AG10803 (cell line): ENCODE data around the gene LRP1B.

ENCODE experiments used
- DNase-seq: peaks from one replicate; pipeline ENCODE4 v3.0.0; 2010; ENCODE audit warnings: low read depth
- H3K4me3 ChIP-seq: 2 replicates; pipeline ENCODE4 v1.5.1; 2011; ENCODE audit warnings: mild to moderate bottlenecking, low read length, control low read depth
- CTCF ChIP-seq: conservative IDR thresholded peaks from 2 replicates; pipeline ENCODE4 v1.5.1; 2011; ENCODE audit warnings: mild to moderate bottlenecking, low read length, control low read depth, inconsistent platforms

Gene LRP1B

GRCh38 chr2:140586379-140586778 is 1544.4 kb downstream of the LRP1B start:
- peak; percentile 13 for DNase-seq
- peak; percentile 67 for TF ChIP-seq CTCF

GRCh38 chr2:140585016-140585415 is 1545.8 kb downstream of the LRP1B start:
- DNase-seq, result no peak
- TF ChIP-seq CTCF, result no peak
- no peak overlapping the region for H3K4me3 ChIP-seq

More at GRCh38 chr2:140586379-140586778, 1544.4 kb downstream of the LRP1B start:
- no peak overlapping the region for H3K4me3 ChIP-seq

- no peak overlapping the region for H3K4me3 ChIP-seq
- DNase-seq, result no peak
- TF ChIP-seq CTCF, result no peak
Observed at GRCh38 chr2:140584471-140584870, 1546.3 kb downstream of the LRP1B start.

- no peak overlapping the region for H3K4me3 ChIP-seq
- no peak for TF ChIP-seq CTCF
- no peak for DNase-seq
Observed at GRCh38 chr2:140580532-140581151, 1550.2 kb downstream of the LRP1B start.

DNA sequence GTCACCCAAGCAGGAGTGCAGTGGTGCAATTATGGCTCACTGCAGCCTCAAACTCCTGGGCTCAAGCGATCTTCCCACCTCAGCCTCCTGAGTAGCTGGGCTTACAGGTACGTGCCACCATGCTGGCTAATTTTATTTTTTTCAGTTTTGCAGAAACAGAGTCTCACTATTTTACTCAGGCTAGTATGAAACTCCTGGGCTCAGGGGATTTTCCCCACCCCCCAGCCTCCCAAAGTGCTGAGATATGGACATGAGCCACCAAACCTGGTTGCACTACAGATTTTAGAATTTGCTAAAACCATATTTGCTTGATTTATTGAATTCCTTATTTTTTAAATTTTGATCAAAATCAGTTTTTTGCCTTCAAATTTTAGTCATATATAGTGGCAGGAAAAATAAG is 1553.4 kb downstream of the LRP1B start:
- TF ChIP-seq CTCF, result no peak
- no peak for DNase-seq
- H3K4me3 ChIP-seq, result no peak overlapping the region

GRCh38 chr2:140567734-140568133 is 1563.1 kb downstream of the LRP1B start:
- DNase-seq, result no peak
- TF ChIP-seq CTCF, result no peak

DNA sequence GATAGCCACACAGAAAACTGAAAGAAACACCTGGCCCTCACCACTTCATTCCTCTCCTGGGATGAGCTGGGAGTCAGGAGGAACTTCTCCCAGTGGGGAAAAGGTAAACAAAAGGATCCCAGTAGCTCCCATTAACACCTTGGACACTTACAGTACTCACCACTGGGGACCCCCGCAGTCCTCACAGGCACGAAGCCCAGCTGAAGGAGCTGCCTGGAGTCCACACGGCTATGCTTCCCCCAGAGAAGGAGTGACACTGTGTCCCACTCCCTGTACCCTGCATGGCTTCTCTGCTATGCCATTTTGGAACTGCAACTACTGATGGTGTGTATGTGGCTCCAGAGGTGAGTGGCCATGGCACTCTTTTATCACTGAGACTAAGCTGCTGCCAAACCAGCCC is 1565.1 kb downstream of the LRP1B start:
- H3K4me3 ChIP-seq, result no peak overlapping the region
- TF ChIP-seq CTCF, result no peak
- DNase-seq, result no peak

More at GRCh38 chr2:140567734-140568133, 1563.1 kb downstream of the LRP1B start:
- H3K4me3 ChIP-seq, result no peak overlapping the region
